Heart right ventricle (tissue), 16 donors: ENCODE data around the gene CREB3L1. TPM values are rescaled to one million over a fixed set of nuclear protein-coding genes. Genes with fewer than 3 reads are reported as not detected.

Experiments
- ATAC-seq, 8 donors: fragments of 200-7000 bp; cut with Tn5 transposase; one replicate each; pipeline ENCODE4 v1.9.1; 2020; ENCODE audit warnings: mild to moderate bottlenecking in 8 of 8, moderate library complexity in 8 of 8, moderate number of reproducible peaks in 1 of 8
- DNase-seq, 2 donors: peaks; one replicate each; pipeline ENCODE4 v3.0.0-alpha.2; 2020
- H3K27ac ChIP-seq, 10 donors: fragments of 200-600 bp; sonication (generic) in 2 of 10; one replicate each; pipeline versions ENCODE4 v1.5.0 to v1.8.0; 2020 to 2022; ENCODE audit warnings: mild to moderate bottlenecking in 3 of 10
- H3K27me3 ChIP-seq, 7 donors: fragments of 200-600 bp; one replicate each; pipeline ENCODE4 v1.8.0; 2021 to 2022; ENCODE audit warnings: mild to moderate bottlenecking in 2 of 7
- H3K36me3 ChIP-seq, 9 donors: fragments of 200-600 bp; sonication (generic) in 1 of 9; one replicate each; pipeline versions ENCODE4 v1.5.0 to v1.8.0; 2020 to 2022; ENCODE audit warnings: mild to moderate bottlenecking in 2 of 9
- H3K4me1 ChIP-seq, 9 donors: fragments of 200-600 bp; sonication (generic) in 1 of 9; one replicate each; pipeline versions ENCODE4 v1.5.0 to v1.8.0; 2020 to 2022; ENCODE audit warnings: mild to moderate bottlenecking in 4 of 9
- H3K4me3 ChIP-seq, 10 donors: fragments of 200-600 bp; sonication (generic) in 2 of 10; one replicate each; pipeline versions ENCODE4 v1.5.0 to v1.8.0; 2020 to 2022; ENCODE audit warnings: mild to moderate bottlenecking in 7 of 10, moderate library complexity in 2 of 10
- H3K9me3 ChIP-seq, 11 donors: fragments of 200-600 bp in 10 of 11; sonication (generic) in 2 of 11; one replicate each; pipeline versions ENCODE4 v1.5.0 to v1.8.0; 2013 to 2022; ENCODE audit warnings: mild to moderate bottlenecking in 2 of 11, control low read depth in 1 of 11, moderate library complexity in 1 of 11
- WGBS, 2 donors: extraction: QIAGEN DNeasy Blood & Tissue Kit; methylation state at CpG; one replicate each; pipeline ENCODE4 v1.1.7; 2013; ENCODE audit warnings: inconsistent platforms in 1 of 2; 5-methylcytosine and 5-hydroxymethylcytosine counted together
- intact Hi-C, 10 donors: fragments of 100-400 bp; cut with DNase I; formaldehyde crosslinking; loops; one replicate each; pipeline versions ENCODE4 v1.11.1 to v1.14.2; 2022
- polyA plus RNA-seq, 2 donors: library from polyadenylated mRNA; stranded (reverse); fragments of 200-250 nt; gene quantifications; one replicate each; pipeline ENCODE4 v1.2.3, GENCODE V29; 2013
- total RNA-seq, 10 donors: library from RNA; stranded (reverse); fragmentation: NEBNext Ultra II Directional in 3 of 10; extraction: Animal tissue kit (Norgen Biotek cat#: 25700) in 3 of 10; gene quantifications; one replicate each; pipeline versions ENCODE4 v1.2.1 to v1.2.4, GENCODE V29; 2021 to 2023
- TF ChIP-seq, protein P1 (sequence below), 9 donors: fragments of 200-600 bp; sonication (generic) in 2 of 9; IDR thresholded peaks; one replicate each; pipeline versions ENCODE4 v1.5.0 to v1.8.0; 2021 to 2022; ENCODE audit warnings: antibody characterized with exemption in 9 of 9, mild to moderate bottlenecking in 5 of 9, moderate library complexity in 1 of 9
- donor health status: Arrhythmogenic right ventricular cardiomyopathy.
- donor health status: ischemic (EF 13 %, LVEDD 7.1; RV severe dilation, severe dysfunction).
- donor health status: healthy with polysubstance abuse.
- donor health status: DM: no; HTN: yes; CAD: no.
- donor health status: DM: no; HTN: no; CAD: no.
- donor health status: ischemic (EF 25% LVEDD 6.9; RV normal size, moderate dysfunction).
- donor health status: ischemic (EF 25% LVEDD 5.7; RV mildly dilated, moderate dysfunction).
- donor health status: healthy.
- donor health status: DM: yes; HTN: yes; CAD: no.
- donor health status: Ischemic cardiomyopathy.
- donor health status: ischemic (EF 35%, LVEDD 5.7; RV mildly dilated, moderate dysfunction).
- donor health status: nonischemic (EF 11% LVEDD 7.7; RV severe dilation, severe dysfunction).
- donor health status: DM: yes; HTN: yes; CAD: no.
- donor health status: PGD.
- donor health status: ischemic (EF 29% LVEDD 5.4; RV normal size, mild dysfunction).
- donor health status: nonischemic (EF 23%, LVEDD 6.1; RV moderate dilation, normal function).

The CREB3L1 gene
- total and polyA plus RNA-seq, 12 donors, result 9.7 to 127 (median 36.1) TPM

DNA sequence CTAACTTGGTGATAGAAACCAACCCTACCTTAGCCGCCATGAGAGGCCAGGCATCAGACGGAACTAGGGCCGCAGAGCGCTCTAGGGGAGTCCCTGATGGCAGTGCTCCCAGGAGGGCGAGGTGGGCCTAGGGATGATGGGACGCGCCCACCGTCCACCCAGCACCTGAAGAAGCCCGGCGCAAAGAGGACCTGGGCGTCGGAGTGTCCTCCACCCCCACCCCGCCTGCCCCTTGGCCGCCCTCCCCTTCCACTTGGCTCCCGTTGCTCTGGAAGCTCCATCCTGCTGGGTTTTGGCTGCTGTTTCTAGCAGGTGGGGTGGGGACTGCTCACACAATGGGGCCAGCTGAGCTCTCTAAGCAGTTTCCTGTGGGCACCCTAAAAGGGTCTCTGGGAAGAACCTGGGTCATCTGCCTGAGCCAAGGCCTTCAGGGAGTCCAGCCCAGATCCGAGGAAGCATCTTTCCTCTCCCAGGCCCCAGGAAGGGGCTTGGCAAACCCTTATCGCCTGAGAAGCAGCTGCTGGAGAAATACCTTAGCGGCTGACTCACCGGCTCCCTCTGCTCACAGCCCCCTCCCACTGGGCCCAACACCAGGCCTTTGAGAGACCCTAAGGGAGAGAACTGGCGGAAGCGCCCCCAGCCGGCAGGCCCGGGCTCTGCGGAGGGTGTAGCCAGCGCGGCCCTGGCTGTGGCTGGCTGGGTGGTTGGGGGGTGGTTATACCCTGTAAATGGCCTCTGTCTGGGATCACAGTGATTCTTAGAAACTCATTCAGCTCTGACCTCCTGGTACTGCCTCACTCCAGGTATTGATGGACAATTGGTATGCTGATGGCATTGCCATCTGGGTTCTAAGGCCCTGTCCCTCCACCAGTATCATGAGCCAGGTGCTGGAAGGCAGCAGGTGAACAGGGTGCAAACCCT is 19.3 kb downstream of the CREB3L1 start:
- intact Hi-C loops, result loop anchor here in 3 of 10 donors (2.0 to 5.0 kb wide), 3 partner anchors 18 to 54 kb away; no protein-coding TSS in a partner anchor
- Histone ChIP-seq H3K9me3 (no peaks in the 10 kb centered on the region), H3K4me1 (peaks cover 9 to 46% (median 30%) of the 10 kb centered on the region in 9 donors), H3K36me3 (peaks cover 0 to 16% (median 0%) of the 10 kb centered on the region in 9 donors), H3K4me3 (peak overlapping the region in 9 of 10 donors; percentile 35 to 75 (median 58)), H3K27me3 (peaks cover 0 to 30% (median 0%) of the 10 kb centered on the region in 7 donors), H3K27ac (peak overlapping the region in 9 of 10 donors; percentile 26 to 76 (median 68))
- TF ChIP-seq, protein P1, sequence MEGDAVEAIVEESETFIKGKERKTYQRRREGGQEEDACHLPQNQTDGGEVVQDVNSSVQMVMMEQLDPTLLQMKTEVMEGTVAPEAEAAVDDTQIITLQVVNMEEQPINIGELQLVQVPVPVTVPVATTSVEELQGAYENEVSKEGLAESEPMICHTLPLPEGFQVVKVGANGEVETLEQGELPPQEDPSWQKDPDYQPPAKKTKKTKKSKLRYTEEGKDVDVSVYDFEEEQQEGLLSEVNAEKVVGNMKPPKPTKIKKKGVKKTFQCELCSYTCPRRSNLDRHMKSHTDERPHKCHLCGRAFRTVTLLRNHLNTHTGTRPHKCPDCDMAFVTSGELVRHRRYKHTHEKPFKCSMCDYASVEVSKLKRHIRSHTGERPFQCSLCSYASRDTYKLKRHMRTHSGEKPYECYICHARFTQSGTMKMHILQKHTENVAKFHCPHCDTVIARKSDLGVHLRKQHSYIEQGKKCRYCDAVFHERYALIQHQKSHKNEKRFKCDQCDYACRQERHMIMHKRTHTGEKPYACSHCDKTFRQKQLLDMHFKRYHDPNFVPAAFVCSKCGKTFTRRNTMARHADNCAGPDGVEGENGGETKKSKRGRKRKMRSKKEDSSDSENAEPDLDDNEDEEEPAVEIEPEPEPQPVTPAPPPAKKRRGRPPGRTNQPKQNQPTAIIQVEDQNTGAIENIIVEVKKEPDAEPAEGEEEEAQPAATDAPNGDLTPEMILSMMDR (IDR thresholded peaks at IDR 0.05), result peak in 8 of 9 donors; percentile 41 to 72 (median 58)
- ATAC-seq (peak; percentile 44 to 68 (median 60)), DNase-seq (peak; percentile 61 to 65)
- 19 to 22% methylated on average over 26 of the region's 26 CpGs for WGBS, 2 donors

DNA sequence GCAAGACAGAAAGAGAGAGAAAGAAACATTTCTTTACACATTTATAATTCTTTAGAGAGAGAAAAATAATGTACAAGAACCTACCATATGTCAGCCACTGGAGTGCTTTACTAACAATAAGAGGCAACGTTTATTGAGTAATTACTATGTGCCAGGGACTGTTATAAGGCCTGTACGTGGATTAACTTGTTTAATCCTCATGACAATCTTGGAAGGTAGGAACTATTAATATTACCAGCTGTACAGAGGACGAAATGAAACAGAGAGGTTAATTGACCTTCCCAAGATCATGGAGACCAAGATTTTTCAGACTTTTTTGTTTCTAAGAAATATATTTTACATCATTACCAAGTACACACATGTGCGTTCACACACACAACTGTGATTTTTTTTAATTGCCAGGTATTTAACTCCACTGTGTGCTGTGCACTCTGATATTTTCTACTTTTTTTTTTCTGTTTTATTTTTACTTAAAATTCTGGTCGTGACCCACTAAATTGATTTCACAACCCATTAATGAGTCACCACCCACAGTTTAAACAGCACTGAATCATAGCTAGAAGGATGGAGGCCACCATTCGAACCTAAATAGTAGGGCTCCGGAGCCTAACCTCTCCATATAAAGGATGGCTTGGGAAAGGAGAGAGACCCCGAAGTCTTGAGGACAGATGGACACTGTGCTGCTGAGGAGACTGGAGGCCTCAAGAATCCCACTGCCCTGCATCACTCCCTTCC is 21.4 kb downstream of the CREB3L1 start:
- peaks cover 9 to 44% (median 27%) of the 10 kb centered on the region in 9 donors for H3K4me1 ChIP-seq
- ATAC-seq (no peak), DNase-seq (no peak)
- WGBS, 2 donors, result 80 to 85% methylated on average over 8 of the region's 8 CpGs
- no peak overlapping the region for H3K4me3 ChIP-seq
- H3K36me3 ChIP-seq, result peaks cover 0 to 32% (median 0%) of the 10 kb centered on the region in 9 donors
- TF ChIP-seq, protein P1 (IDR thresholded peaks at IDR 0.05), result no peak
- peak overlapping the region in 1 of 10 donors; percentile 14 for H3K27ac ChIP-seq
- H3K27me3 ChIP-seq, result peaks cover 0 to 30% (median 0%) of the 10 kb centered on the region in 7 donors
- no peaks in the 10 kb centered on the region for H3K9me3 ChIP-seq
- intact Hi-C loops, result loop anchor here in 1 of 10 donors (5.0 kb wide), 1 partner anchor 57 kb away; no protein-coding TSS in a partner anchor

DNA sequence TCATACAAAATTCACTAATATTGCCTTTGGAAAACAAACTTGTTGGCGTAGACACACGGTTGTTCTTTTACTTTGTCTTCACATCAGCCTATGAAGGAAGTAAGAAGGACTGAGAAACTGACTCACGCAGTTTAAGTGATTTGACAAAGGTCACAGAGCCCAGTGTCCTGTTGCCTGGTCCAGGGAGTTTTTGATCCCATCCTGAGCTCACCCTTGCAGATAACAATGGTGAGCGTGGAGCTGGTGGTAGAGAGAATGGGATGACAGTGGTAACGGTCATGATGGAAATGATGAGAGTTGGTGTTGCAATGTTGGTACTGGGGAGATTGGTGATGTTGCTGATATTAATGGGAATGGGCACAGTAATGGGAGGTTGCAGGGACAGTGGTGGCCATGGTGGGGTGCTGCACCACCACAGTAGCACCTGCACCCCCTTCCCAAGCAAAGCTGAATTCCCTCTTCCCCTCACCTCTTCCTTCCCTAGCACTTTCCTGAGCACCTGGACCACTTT is 22.0 kb downstream of the CREB3L1 start:
- H3K27ac ChIP-seq, result no peak overlapping the region
- intact Hi-C loops, result loop anchor here in 1 of 10 donors (5.0 kb wide), 1 partner anchor 57 kb away; no protein-coding TSS in a partner anchor

More for the DNA sequence above, 22.0 kb downstream of the CREB3L1 start:
- WGBS, 2 donors, result 71 to 90% methylated on average over 5 of the region's 5 CpGs
- peaks cover 9 to 44% (median 27%) of the 10 kb centered on the region in 9 donors for H3K4me1 ChIP-seq
- H3K4me3 ChIP-seq, result no peak overlapping the region
- no peaks in the 10 kb centered on the region for H3K9me3 ChIP-seq
- peaks cover 0 to 32% (median 0%) of the 10 kb centered on the region in 9 donors for H3K36me3 ChIP-seq
- ATAC-seq (no peak), DNase-seq (no peak)
- TF ChIP-seq, protein P1 (IDR thresholded peaks at IDR 0.05), result no peak
- H3K27me3 ChIP-seq, result peaks cover 0 to 30% (median 0%) of the 10 kb centered on the region in 7 donors
